ENCODE data around the gene ARID1B. TPM values are rescaled to one million over a fixed set of nuclear protein-coding genes. Genes with fewer than 3 reads are reported as not detected.

ARID1B gene
- total RNA-seq, 1 donor from 2014 or later: 62.1 TPM

- H2AFZ ChIP-seq (replicated peaks): no peak overlapping the region
- no peaks in the 10 kb centered on the region for H3K27me3 ChIP-seq
- no peaks in the 10 kb centered on the region for H3K27me3 Mint-ChIP-seq (ENCODE audit: insufficient read depth, low read depth)
- H3K27ac ChIP-seq: no peak overlapping the region
- H3F3A ChIP-seq (ENCODE audit: low read depth): no peaks in the 10 kb centered on the region
- no peak overlapping the region for H3K4me3 Mint-ChIP-seq
- H3K79me2 ChIP-seq (ENCODE audit: low read depth): peaks cover 91% of the 10 kb centered on the region
- no peaks in the 10 kb centered on the region for H3K9me3 ChIP-seq (ENCODE audit: low read depth)
- H3K27ac Mint-ChIP-seq: no peak overlapping the region
- no peak for DNase-seq (ENCODE audit: low spot score)
- no peaks in the 10 kb centered on the region for H3K9me3 Mint-ChIP-seq
- no peak overlapping the region for H3K4me3 ChIP-seq
- H3K9ac ChIP-seq: no peak overlapping the region
- no peaks in the 10 kb centered on the region for H3K36me3 ChIP-seq
- H3K36me3 Mint-ChIP-seq: peaks cover 10% of the 10 kb centered on the region
- no peak for TF ChIP-seq CTCF (IDR thresholded peaks at IDR 0.05)
- no peak for TF ChIP-seq EZH2phosphoT487 (IDR thresholded peaks at IDR 0.05)
- no peak for TF ChIP-seq EZH2 (IDR thresholded peaks at IDR 0.05)
- no peak overlapping the region for H3K4me2 ChIP-seq
- H4K20me1 ChIP-seq (ENCODE audit: low read depth): peaks cover 44% of the 10 kb centered on the region
- H3K4me1 ChIP-seq: peaks cover 16% of the 10 kb centered on the region
- peaks cover 46% of the 10 kb centered on the region for H3K4me1 Mint-ChIP-seq
Measured at GRCh38 chr6:157078326-157078725, 301.1 kb downstream of the ARID1B start.

- no peak overlapping the region for H2AFZ ChIP-seq (replicated peaks)
- H3F3A ChIP-seq (ENCODE audit: low read depth): no peaks in the 10 kb centered on the region
- Mint-ChIP-seq H3K27me3 (ENCODE audit: insufficient read depth, low read depth) (no peaks in the 10 kb centered on the region), H3K4me3 (no peak overlapping the region), H3K27ac (no peak overlapping the region), H3K36me3 (peaks cover 10% of the 10 kb centered on the region), H3K9me3 (no peaks in the 10 kb centered on the region), H3K4me1 (peaks cover 40% of the 10 kb centered on the region)
- H4K20me1 ChIP-seq (ENCODE audit: low read depth): peaks cover 42% of the 10 kb centered on the region
- H3K4me2 ChIP-seq: no peak overlapping the region
- no peaks in the 10 kb centered on the region for H3K9me3 ChIP-seq (ENCODE audit: low read depth)
- H3K4me1 ChIP-seq: peaks cover 16% of the 10 kb centered on the region
- H3K27me3 ChIP-seq: no peaks in the 10 kb centered on the region
- no peak for DNase-seq (ENCODE audit: low spot score)
- H3K4me3 ChIP-seq: no peak overlapping the region
- TF ChIP-seq EZH2phosphoT487 (IDR thresholded peaks at IDR 0.05): no peak
- TF ChIP-seq CTCF (IDR thresholded peaks at IDR 0.05): no peak
- TF ChIP-seq EZH2 (IDR thresholded peaks at IDR 0.05): no peak
- H3K79me2 ChIP-seq (ENCODE audit: low read depth): peaks cover 83% of the 10 kb centered on the region
- H3K9ac ChIP-seq: no peak overlapping the region
- no peaks in the 10 kb centered on the region for H3K36me3 ChIP-seq
- H3K27ac ChIP-seq: no peak overlapping the region
Measured at GRCh38 chr6:157079277-157079676, 302.1 kb downstream of the ARID1B start.

GRCh38 chr6:157079771-157080170, 302.6 kb downstream of the ARID1B start:
- Mint-ChIP-seq H3K36me3 (peaks cover 10% of the 10 kb centered on the region), H3K9me3 (no peaks in the 10 kb centered on the region), H3K27ac (no peak overlapping the region), H3K4me1 (peaks cover 40% of the 10 kb centered on the region), H3K4me3 (no peak overlapping the region), H3K27me3 (ENCODE audit: insufficient read depth, low read depth) (peaks cover 3% of the 10 kb centered on the region)
- no peaks in the 10 kb centered on the region for H3K27me3 ChIP-seq
- no peak overlapping the region for H3K4me3 ChIP-seq
- no peak for TF ChIP-seq EZH2 (IDR thresholded peaks at IDR 0.05)
- no peak for TF ChIP-seq EZH2phosphoT487 (IDR thresholded peaks at IDR 0.05)
- no peak for TF ChIP-seq CTCF (IDR thresholded peaks at IDR 0.05)
- peaks cover 16% of the 10 kb centered on the region for H3K4me1 ChIP-seq
- H3F3A ChIP-seq (ENCODE audit: low read depth): no peaks in the 10 kb centered on the region
- H2AFZ ChIP-seq (replicated peaks): no peak overlapping the region
- no peak overlapping the region for H3K27ac ChIP-seq
- H3K9ac ChIP-seq: no peak overlapping the region
- no peak overlapping the region for H3K4me2 ChIP-seq
- H3K9me3 ChIP-seq (ENCODE audit: low read depth): no peaks in the 10 kb centered on the region
- DNase-seq (ENCODE audit: low spot score): no peak
- peaks cover 42% of the 10 kb centered on the region for H4K20me1 ChIP-seq (ENCODE audit: low read depth)
- H3K79me2 ChIP-seq (ENCODE audit: low read depth): peaks cover 78% of the 10 kb centered on the region
- peaks cover under 1% of the 10 kb centered on the region for H3K36me3 ChIP-seq

Measured in neural progenitor cell (in vitro differentiated cells).